Naive thymus-derived CD4-positive, alpha-beta T cell (primary cell): Measurements from ENCODE around the gene EDIL3. TPM values are rescaled to one million over a fixed set of nuclear protein-coding genes. Genes with fewer than 3 reads are reported as not detected.

Experiments
- ATAC-seq: fragments of 150-1000 bp; cut with Tn5 transposase; 2 replicates; pipeline ENCODE4 v1.10.0; 2021; ENCODE audit warnings: mild to moderate bottlenecking, moderate library complexity
- CTCF ChIA-PET: fragments of 350-600 bp; sonication (Branson Sonifier 250); formaldehyde crosslinking; loops from one replicate; lab custom pipeline; 2021; ENCODE audit warnings: antibody characterized with exemption; lab: Charles Lee
- POLR2A ChIA-PET: fragments of 350-600 bp; sonication (Branson Sonifier 250); formaldehyde crosslinking; loops from one replicate; lab custom pipeline; 2021; ENCODE audit warnings: antibody characterized with exemption, inconsistent platforms; lab: Charles Lee
- DNase-seq, 9 donors: peaks; one replicate each; pipeline versions ENCODE4 v3.0.0 to v3.0.0-alpha.2; 2020 to 2022; ENCODE audit warnings: mixed read lengths in 1 of 9
- H3K27ac ChIP-seq: one replicate; pipeline ENCODE4 v1.7.0; 2013; ENCODE audit warnings: mild to moderate bottlenecking, low read depth, low read length, moderate library complexity
- H3K27me3 ChIP-seq, 2 donors: one replicate each; pipeline ENCODE4 v1.7.0; 2013; ENCODE audit warnings: low read length in 2 of 2, mild to moderate bottlenecking in 2 of 2, moderate library complexity in 2 of 2; ENCODE audit not compliant: control insufficient read depth in 2 of 2, insufficient read depth in 2 of 2
- H3K36me3 ChIP-seq, 3 experiments: 1 replicate in 2 of 3; 2 replicates in 1 of 3; pipeline ENCODE4 v1.7.0; 2013; ENCODE audit warnings: low read length in 3 of 3, mild to moderate bottlenecking in 3 of 3, moderate library complexity in 1 of 3; ENCODE audit not compliant: insufficient read depth in 3 of 3, control insufficient read depth in 2 of 3
- H3K4me1 ChIP-seq, 2 donors: one replicate each; pipeline ENCODE4 v1.7.0; 2013; ENCODE audit warnings: low read length in 2 of 2, mild to moderate bottlenecking in 2 of 2, moderate library complexity in 1 of 2; ENCODE audit not compliant: control insufficient read depth in 2 of 2, insufficient read depth in 2 of 2
- H3K4me3 ChIP-seq: 2 replicates; pipeline ENCODE4 v1.7.0; 2013; ENCODE audit warnings: mild to moderate bottlenecking, low read length
- H3K9me3 ChIP-seq, 3 experiments: 1 replicate in 2 of 3; 2 replicates in 1 of 3; pipeline ENCODE4 v1.7.0; 2013; ENCODE audit warnings: low read length in 3 of 3; ENCODE audit not compliant: control insufficient read depth in 2 of 3
- H3K27ac Mint-ChIP-seq, 9 donors: one replicate each; pipeline ENCODE4 v1.8.0; 2020 to 2022; ENCODE audit warnings: mixed read lengths in 9 of 9, mild to moderate bottlenecking in 8 of 9, moderate library complexity in 5 of 9, inconsistent platforms in 2 of 9
- H3K27me3 Mint-ChIP-seq, 5 donors: one replicate each; pipeline ENCODE4 v1.8.0; 2021 to 2022; ENCODE audit warnings: mixed read lengths in 5 of 5, mild to moderate bottlenecking in 1 of 5
- H3K36me3 Mint-ChIP-seq, 5 donors: one replicate each; pipeline ENCODE4 v1.8.0; 2020 to 2022; ENCODE audit warnings: mixed read lengths in 5 of 5, mild to moderate bottlenecking in 3 of 5, inconsistent platforms in 1 of 5
- H3K4me1 Mint-ChIP-seq, 7 donors: one replicate each; pipeline ENCODE4 v1.8.0; 2020 to 2022; ENCODE audit warnings: mixed read lengths in 7 of 7, mild to moderate bottlenecking in 3 of 7, inconsistent platforms in 1 of 7
- H3K4me3 Mint-ChIP-seq, 10 donors: one replicate each; pipeline ENCODE4 v1.8.0; 2020 to 2022; ENCODE audit warnings: mild to moderate bottlenecking in 10 of 10, mixed read lengths in 10 of 10, moderate library complexity in 6 of 10, inconsistent platforms in 2 of 10
- H3K9me3 Mint-ChIP-seq, 11 donors: one replicate each; pipeline ENCODE4 v1.8.0; 2020 to 2022; ENCODE audit warnings: mixed read lengths in 11 of 11, mild to moderate bottlenecking in 4 of 11, inconsistent platforms in 1 of 11, moderate library complexity in 1 of 11
- intact Hi-C, 2 donors: fragments of 100-400 bp; cut with micrococcal nuclease; formaldehyde crosslinking; loops; one replicate each; pipeline ENCODE4 v1.15.1; 2023
- polyA plus RNA-seq, 2 donors: library from polyadenylated mRNA; unstranded; fragments of 300-500 nt; fragmentation: Illumina TruSeq; gene quantifications; one replicate each; pipeline ENCODE4 v1.2.3, GENCODE V29; 2021
- total RNA-seq, 6 experiments: library from RNA in 5 of 6; stranded (reverse) in 5 of 6; gene quantifications; 1 replicate in 5 of 6; 2 replicates in 1 of 6; pipeline ENCODE4 v1.2.3 and lab custom pipeline; 2021 to 2026

The EDIL3 gene
- total and polyA plus RNA-seq, 7 experiments from 2014 or later: not detected

- CTCF ChIA-PET: interaction anchor here (0.9 kb wide), 1 partner anchor 40 kb away, joined by 3 read pairs; no protein-coding TSS in a partner anchor
- Mint-ChIP-seq H3K4me3 (no peak overlapping the region), H3K36me3 (no peaks in the 10 kb centered on the region), H3K27me3 (peaks cover 0 to 9% (median 0%) of the 10 kb centered on the region in 5 donors), H3K4me1 (peaks cover 0 to 4% (median 0%) of the 10 kb centered on the region in 7 donors), H3K27ac (peak overlapping the region in 1 of 9 donors; percentile 48), H3K9me3 (peaks cover 0 to 5% (median under 1%) of the 10 kb centered on the region in 11 donors)
- intact Hi-C loops: loop anchor here in 1 of 2 donors (5.0 kb wide), 1 partner anchor 210 kb away; no protein-coding TSS in a partner anchor
- Histone ChIP-seq H3K9me3 (no peaks in the 10 kb centered on the region), H3K27me3 (no peaks in the 10 kb centered on the region), H3K27ac (no peak overlapping the region), H3K4me3 (no peak overlapping the region), H3K4me1 (no peaks in the 10 kb centered on the region), H3K36me3 (no peaks in the 10 kb centered on the region)
- POLR2A ChIA-PET: no interaction called here
- ATAC-seq (peak; percentile 44), DNase-seq (peak in 4 of 9 donors; percentile 11 to 27 (median 12))
These were observed 457.4 kb downstream of the EDIL3 start for GRCh38 chr5:83927140-83927733.

GRCh38 chr5:83925955-83926337, 458.7 kb downstream of the EDIL3 start:
- Mint-ChIP-seq H3K9me3 (peaks cover 0 to 5% (median 0%) of the 10 kb centered on the region in 11 donors), H3K36me3 (no peaks in the 10 kb centered on the region), H3K27me3 (peaks cover 0 to 9% (median 0%) of the 10 kb centered on the region in 5 donors), H3K4me1 (peaks cover 0 to 4% (median 0%) of the 10 kb centered on the region in 7 donors), H3K4me3 (no peak overlapping the region), H3K27ac (no peak overlapping the region)
- no peak overlapping the region for H3K27ac ChIP-seq
- POLR2A ChIA-PET: no interaction called here
- H3K4me3 ChIP-seq: no peak overlapping the region
- CTCF ChIA-PET: no interaction called here
- intact Hi-C loops: loop anchor here in 1 of 2 donors (5.0 kb wide), 1 partner anchor 209 kb away; no protein-coding TSS in a partner anchor
- H3K36me3 ChIP-seq: no peaks in the 10 kb centered on the region
- no peaks in the 10 kb centered on the region for H3K4me1 ChIP-seq
- no peak for DNase-seq
- no peaks in the 10 kb centered on the region for H3K27me3 ChIP-seq
- no peak for ATAC-seq
- no peaks in the 10 kb centered on the region for H3K9me3 ChIP-seq

- H3K4me3 Mint-ChIP-seq: no peak overlapping the region
- H3K27ac Mint-ChIP-seq: no peak overlapping the region
- intact Hi-C loops: loop anchor here in 1 of 2 donors (5.0 kb wide), 1 partner anchor 208 kb away; no protein-coding TSS in a partner anchor
- no peak for ATAC-seq
- H3K4me1 ChIP-seq: no peaks in the 10 kb centered on the region
- H3K4me1 Mint-ChIP-seq: peaks cover 0 to 4% (median 0%) of the 10 kb centered on the region in 7 donors
- H3K4me3 ChIP-seq: no peak overlapping the region
- CTCF ChIA-PET: no interaction called here
- no peaks in the 10 kb centered on the region for H3K9me3 ChIP-seq
- no peak for DNase-seq
- POLR2A ChIA-PET: no interaction called here
- H3K36me3 ChIP-seq: no peaks in the 10 kb centered on the region
- peaks cover 0 to 5% (median 0%) of the 10 kb centered on the region in 11 donors for H3K9me3 Mint-ChIP-seq
- no peaks in the 10 kb centered on the region for H3K27me3 ChIP-seq
- H3K27ac ChIP-seq: no peak overlapping the region
- H3K36me3 Mint-ChIP-seq: no peaks in the 10 kb centered on the region
- H3K27me3 Mint-ChIP-seq: peaks cover 0 to 9% (median 0%) of the 10 kb centered on the region in 5 donors
These were observed 459.2 kb downstream of the EDIL3 start for GRCh38 chr5:83925321-83925954.

GRCh38 chr5:83924891-83925290, 459.8 kb downstream of the EDIL3 start:
- H3K9me3 ChIP-seq: no peaks in the 10 kb centered on the region
- no peak overlapping the region for H3K4me3 Mint-ChIP-seq
- no peaks in the 10 kb centered on the region for H3K27me3 ChIP-seq
- DNase-seq (no peak), ATAC-seq (no peak)
- H3K27me3 Mint-ChIP-seq: peaks cover 0 to 9% (median 0%) of the 10 kb centered on the region in 5 donors
- intact Hi-C loops: loop anchor here in 1 of 2 donors (5.0 kb wide), 1 partner anchor 208 kb away; no protein-coding TSS in a partner anchor
- H3K36me3 ChIP-seq: no peaks in the 10 kb centered on the region
- H3K36me3 Mint-ChIP-seq: no peaks in the 10 kb centered on the region
- no peak overlapping the region for H3K27ac Mint-ChIP-seq
- H3K9me3 Mint-ChIP-seq: peaks cover 0 to 7% (median 0%) of the 10 kb centered on the region in 11 donors
- peaks cover 0 to 4% (median 0%) of the 10 kb centered on the region in 7 donors for H3K4me1 Mint-ChIP-seq
- H3K4me3 ChIP-seq: no peak overlapping the region
- ChIA-PET CTCF (no interaction called here), POLR2A (no interaction called here)
- H3K27ac ChIP-seq: no peak overlapping the region
- no peaks in the 10 kb centered on the region for H3K4me1 ChIP-seq

GRCh38 chr5:83924171-83924570, 460.5 kb downstream of the EDIL3 start:
- POLR2A ChIA-PET: no interaction called here
- Mint-ChIP-seq H3K4me3 (no peak overlapping the region), H3K27ac (no peak overlapping the region), H3K36me3 (no peaks in the 10 kb centered on the region), H3K27me3 (peaks cover 0 to 9% (median 0%) of the 10 kb centered on the region in 5 donors), H3K9me3 (peaks cover 0 to 7% (median 0%) of the 10 kb centered on the region in 11 donors), H3K4me1 (peaks cover 0 to 4% (median 0%) of the 10 kb centered on the region in 7 donors)
- no peaks in the 10 kb centered on the region for H3K36me3 ChIP-seq
- H3K4me1 ChIP-seq: no peaks in the 10 kb centered on the region
- no peaks in the 10 kb centered on the region for H3K27me3 ChIP-seq
- ATAC-seq (no peak), DNase-seq (no peak)
- H3K4me3 ChIP-seq: no peak overlapping the region
- CTCF ChIA-PET: no interaction called here
- H3K27ac ChIP-seq: no peak overlapping the region
- intact Hi-C loops: no loop called here
- no peaks in the 10 kb centered on the region for H3K9me3 ChIP-seq

- intact Hi-C loops: no loop called here
- CTCF ChIA-PET: no interaction called here
These were observed 462.0 kb downstream of the EDIL3 start for GRCh38 chr5:83922699-83923098.

More at GRCh38 chr5:83922699-83923098, 462.0 kb downstream of the EDIL3 start:
- DNase-seq: no peak
- peaks cover 0 to 4% (median 0%) of the 10 kb centered on the region in 7 donors for H3K4me1 Mint-ChIP-seq
- H3K9me3 Mint-ChIP-seq: peaks cover 0 to 7% (median 0%) of the 10 kb centered on the region in 11 donors
- POLR2A ChIA-PET: no interaction called here
- H3K36me3 Mint-ChIP-seq: no peaks in the 10 kb centered on the region
- Histone ChIP-seq H3K27ac (no peak overlapping the region), H3K36me3 (no peaks in the 10 kb centered on the region), H3K4me3 (no peak overlapping the region), H3K9me3 (no peaks in the 10 kb centered on the region), H3K4me1 (no peaks in the 10 kb centered on the region), H3K27me3 (no peaks in the 10 kb centered on the region)
- peaks cover 0 to 9% (median 0%) of the 10 kb centered on the region in 5 donors for H3K27me3 Mint-ChIP-seq
- ATAC-seq: no peak
- no peak overlapping the region for H3K4me3 Mint-ChIP-seq
- H3K27ac Mint-ChIP-seq: no peak overlapping the region
